Measurements from ENCODE around the gene IFNW1. TPM values are rescaled to one million over a fixed set of nuclear protein-coding genes. Genes with fewer than 3 reads are reported as not detected.

The IFNW1 gene
- total RNA-seq, 2 donors from 2014 or later: not detected

DNA sequence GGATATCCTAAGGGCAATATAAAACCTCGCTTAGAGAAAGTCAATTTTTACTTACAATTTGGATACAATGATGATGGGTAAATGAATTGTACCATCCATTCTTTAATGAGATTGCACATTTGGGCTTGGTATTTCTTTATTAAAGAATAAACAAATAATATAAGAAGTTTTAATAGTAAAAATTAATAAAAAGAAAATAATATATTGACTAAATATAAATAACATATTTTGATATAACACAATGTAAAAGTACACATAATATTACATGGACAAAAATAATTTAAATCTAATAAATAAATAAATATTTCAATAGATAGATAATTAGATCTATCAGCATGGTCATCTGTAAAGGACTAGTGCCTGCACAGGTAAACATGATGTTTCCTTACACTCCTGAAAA is 23.9 kb upstream of the IFNW1 start:
- Histone ChIP-seq H3K9ac (ENCODE audit: extremely low read depth, low read length, poor library complexity, severe bottlenecking) (no peak overlapping the region), H3K9me3 (ENCODE audit: control insufficient read depth, low read length) (no peaks in the 10 kb centered on the region), H3K27me3 (ENCODE audit: control insufficient read depth, insufficient read depth, low read length, poor library complexity, severe bottlenecking) (no peaks in the 10 kb centered on the region), H3K4me3 (ENCODE audit: low read length) (no peak overlapping the region), H3K4me1 (ENCODE audit: control insufficient read depth, insufficient read depth, low read length) (no peaks in the 10 kb centered on the region), H3K27ac (ENCODE audit: low read depth, low read length) (no peak overlapping the region), H3K36me3 (ENCODE audit: control insufficient read depth, insufficient read depth, low read length) (no peaks in the 10 kb centered on the region)
- 100% methylated on average over 1 of the region's 1 CpG; no CpG with 5 or more reads in 1 of the 2 experiments for WGBS, 2 experiments (ENCODE audit: insufficient coverage in 1 of 2, insufficient read length in 1 of 2)
- Mint-ChIP-seq H3K9me3 (peaks cover 3% of the 10 kb centered on the region), H3K36me3 (ENCODE audit: low read depth) (no peaks in the 10 kb centered on the region), H3K27me3 (ENCODE audit: insufficient read depth) (no peaks in the 10 kb centered on the region), H3K4me1 (no peaks in the 10 kb centered on the region), H3K4me3 (no peak overlapping the region), H3K27ac (no peak overlapping the region)
- TF ChIP-seq, protein P1, sequence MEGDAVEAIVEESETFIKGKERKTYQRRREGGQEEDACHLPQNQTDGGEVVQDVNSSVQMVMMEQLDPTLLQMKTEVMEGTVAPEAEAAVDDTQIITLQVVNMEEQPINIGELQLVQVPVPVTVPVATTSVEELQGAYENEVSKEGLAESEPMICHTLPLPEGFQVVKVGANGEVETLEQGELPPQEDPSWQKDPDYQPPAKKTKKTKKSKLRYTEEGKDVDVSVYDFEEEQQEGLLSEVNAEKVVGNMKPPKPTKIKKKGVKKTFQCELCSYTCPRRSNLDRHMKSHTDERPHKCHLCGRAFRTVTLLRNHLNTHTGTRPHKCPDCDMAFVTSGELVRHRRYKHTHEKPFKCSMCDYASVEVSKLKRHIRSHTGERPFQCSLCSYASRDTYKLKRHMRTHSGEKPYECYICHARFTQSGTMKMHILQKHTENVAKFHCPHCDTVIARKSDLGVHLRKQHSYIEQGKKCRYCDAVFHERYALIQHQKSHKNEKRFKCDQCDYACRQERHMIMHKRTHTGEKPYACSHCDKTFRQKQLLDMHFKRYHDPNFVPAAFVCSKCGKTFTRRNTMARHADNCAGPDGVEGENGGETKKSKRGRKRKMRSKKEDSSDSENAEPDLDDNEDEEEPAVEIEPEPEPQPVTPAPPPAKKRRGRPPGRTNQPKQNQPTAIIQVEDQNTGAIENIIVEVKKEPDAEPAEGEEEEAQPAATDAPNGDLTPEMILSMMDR (conservative IDR thresholded peaks at IDR 0.05): no peak
- no peak for DNase-seq

DNA sequence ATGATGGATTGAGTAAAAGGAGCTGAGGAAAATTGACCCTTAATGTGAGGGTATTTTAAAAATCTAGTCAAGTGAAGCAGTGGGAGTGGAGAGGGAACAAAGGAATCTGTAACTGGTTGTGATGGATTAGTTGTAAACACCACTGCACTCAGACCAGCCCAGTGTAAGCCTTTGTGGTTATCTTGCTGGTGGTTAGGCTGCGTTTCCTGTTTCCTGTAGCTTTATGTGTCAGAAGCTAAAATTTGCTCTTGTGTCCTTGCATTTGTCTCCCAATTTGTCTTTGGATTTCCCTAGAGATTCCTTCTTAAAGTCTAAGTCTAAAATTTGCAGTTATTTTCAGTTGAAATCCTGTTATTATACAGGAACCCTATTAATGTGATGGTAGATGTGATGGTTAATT is 18.5 kb upstream of the IFNW1 start:
- no peaks in the 10 kb centered on the region for H3K27me3 ChIP-seq (ENCODE audit: control insufficient read depth, insufficient read depth, low read length, poor library complexity, severe bottlenecking)
- no peak overlapping the region for H3K4me3 Mint-ChIP-seq
- no peaks in the 10 kb centered on the region for H3K36me3 ChIP-seq (ENCODE audit: control insufficient read depth, insufficient read depth, low read length)
- H3K9me3 ChIP-seq (ENCODE audit: control insufficient read depth, low read length): no peaks in the 10 kb centered on the region
- WGBS, 2 experiments (ENCODE audit: insufficient coverage in 1 of 2, insufficient read length in 1 of 2): 71 to 87% methylated on average over 1 of the region's 1 CpG
- H3K9ac ChIP-seq (ENCODE audit: extremely low read depth, low read length, poor library complexity, severe bottlenecking): no peak overlapping the region
- DNase-seq: no peak
- no peaks in the 10 kb centered on the region for H3K36me3 Mint-ChIP-seq (ENCODE audit: low read depth)
- H3K27me3 Mint-ChIP-seq (ENCODE audit: insufficient read depth): no peaks in the 10 kb centered on the region
- no peaks in the 10 kb centered on the region for H3K4me1 ChIP-seq (ENCODE audit: control insufficient read depth, insufficient read depth, low read length)
- peaks cover 3% of the 10 kb centered on the region for H3K9me3 Mint-ChIP-seq
- no peak overlapping the region for H3K27ac Mint-ChIP-seq
- H3K27ac ChIP-seq (ENCODE audit: low read depth, low read length): peak overlapping the region; percentile 44
- no peaks in the 10 kb centered on the region for H3K4me1 Mint-ChIP-seq
- TF ChIP-seq, protein P1 (conservative IDR thresholded peaks at IDR 0.05): no peak
- H3K4me3 ChIP-seq (ENCODE audit: low read length): no peak overlapping the region

DNA sequence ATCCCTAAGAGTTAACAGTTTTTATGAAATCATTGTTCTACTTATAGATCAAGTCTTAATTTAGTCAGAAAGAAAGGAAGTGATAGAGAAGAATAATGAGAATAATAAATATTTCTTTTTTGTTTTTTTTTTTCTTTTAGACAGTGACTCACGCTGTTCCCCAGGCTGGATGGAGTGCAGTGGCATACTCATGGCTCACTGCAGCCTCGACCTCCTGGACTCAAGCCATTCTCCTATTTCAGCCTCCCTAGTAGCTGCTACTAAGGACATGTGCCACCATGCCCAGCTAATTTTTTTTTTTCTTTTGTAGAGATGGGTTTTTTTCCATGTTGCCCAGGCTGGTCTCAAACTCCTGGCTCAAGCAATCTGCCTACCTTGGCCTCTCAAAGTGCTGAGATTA is 13.9 kb upstream of the IFNW1 start:
- no peaks in the 10 kb centered on the region for H3K36me3 Mint-ChIP-seq (ENCODE audit: low read depth)
- H3K4me1 ChIP-seq (ENCODE audit: control insufficient read depth, insufficient read depth, low read length): no peaks in the 10 kb centered on the region
- H3K9me3 Mint-ChIP-seq: no peaks in the 10 kb centered on the region
- no peak overlapping the region for H3K27ac ChIP-seq (ENCODE audit: low read depth, low read length)
- H3K27me3 Mint-ChIP-seq (ENCODE audit: insufficient read depth): no peaks in the 10 kb centered on the region
- no peak for DNase-seq
- peaks cover 2% of the 10 kb centered on the region for H3K4me1 Mint-ChIP-seq
- WGBS, 2 experiments (ENCODE audit: insufficient coverage in 1 of 2, insufficient read length in 1 of 2): 87% methylated on average over 2 of the region's 2 CpGs; no CpG with 5 or more reads in 1 of the 2 experiments
- TF ChIP-seq, protein P1 (conservative IDR thresholded peaks at IDR 0.05): no peak
- no peak overlapping the region for H3K9ac ChIP-seq (ENCODE audit: extremely low read depth, low read length, poor library complexity, severe bottlenecking)
- H3K9me3 ChIP-seq (ENCODE audit: control insufficient read depth, low read length): no peaks in the 10 kb centered on the region
- no peak overlapping the region for H3K4me3 Mint-ChIP-seq
- H3K36me3 ChIP-seq (ENCODE audit: control insufficient read depth, insufficient read depth, low read length): no peaks in the 10 kb centered on the region
- H3K4me3 ChIP-seq (ENCODE audit: low read length): no peak overlapping the region
- H3K27ac Mint-ChIP-seq: no peak overlapping the region
- no peaks in the 10 kb centered on the region for H3K27me3 ChIP-seq (ENCODE audit: control insufficient read depth, insufficient read depth, low read length, poor library complexity, severe bottlenecking)
